Activated CD8-positive, alpha-beta memory T cell treated with anti-CD3 and anti-CD28 coated beads, Interleukin-2, amount 50 U/mL, for 4 hours (primary cell): Measurements from ENCODE around the gene LOC128125822.
"Not testable (repeated sequence)": the region's sequence is repeated elsewhere in the genome, so short reads cannot be mapped to it uniquely, and the experiment has no call there.

Source experiments
- DNase-seq: peaks from one replicate; pipeline ENCODE4 v3.0.0-alpha.2; 2020

The LOC128125822 gene

GRCh38 chr6:63572044-63572746 lies at the start of gene LOC128125822, which contains the start of gene PTP4A1:
Gene LOC128125822 (plus strand): TSS chr6:63572480.
Gene PTP4A1 (plus strand): TSS chr6:63572480. CDS start chr6:63576881, 4,401 bp downstream.
- peak; percentile 98 for DNase-seq

DNA sequence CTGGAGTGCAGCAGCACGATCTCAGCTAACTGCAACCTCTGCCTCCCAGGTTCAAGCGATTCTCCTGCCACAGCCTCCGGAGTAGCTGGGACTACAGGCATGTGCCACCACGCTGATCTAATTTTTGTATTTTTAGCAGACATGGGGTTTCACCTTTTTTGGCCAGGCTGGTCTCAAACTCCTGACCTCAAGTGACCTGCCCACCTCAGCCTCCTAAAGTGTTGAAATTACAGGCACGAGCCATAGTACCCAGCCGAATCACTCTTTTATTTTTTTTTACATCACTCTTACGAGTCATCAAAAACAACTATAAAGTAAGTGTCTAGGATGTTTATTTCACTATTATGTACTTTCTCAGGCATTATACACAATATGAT lies 49.4 kb upstream of the LOC128125822 start:
- not testable (repeated sequence) for DNase-seq

DNA sequence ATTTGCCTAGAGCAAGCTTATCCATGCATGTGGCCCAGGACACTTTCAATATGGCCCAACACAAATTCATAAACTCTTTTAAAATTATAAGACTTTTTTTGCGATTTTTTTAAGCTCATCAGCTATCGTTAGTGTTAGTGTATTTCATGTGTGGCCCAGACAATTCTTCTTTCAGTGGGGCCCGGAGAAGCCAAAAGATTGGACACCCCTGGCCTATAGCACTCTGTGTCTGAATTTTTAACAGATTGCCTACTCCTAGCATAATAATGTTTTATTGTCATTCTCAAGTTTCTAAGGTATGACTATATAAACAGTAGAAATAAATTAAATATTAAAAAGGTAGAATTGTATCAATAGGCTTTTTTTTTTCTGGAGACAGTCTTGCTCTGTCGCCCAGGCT lies 48.6 kb upstream of the LOC128125822 start:
- no peak for DNase-seq

- DNase-seq: no peak
These were observed 46.9 kb upstream of the LOC128125822 start for GRCh38 chr6:63525186-63525878.

- DNase-seq: no peak
These were observed 45.3 kb upstream of the LOC128125822 start for GRCh38 chr6:63526931-63527330.

DNA sequence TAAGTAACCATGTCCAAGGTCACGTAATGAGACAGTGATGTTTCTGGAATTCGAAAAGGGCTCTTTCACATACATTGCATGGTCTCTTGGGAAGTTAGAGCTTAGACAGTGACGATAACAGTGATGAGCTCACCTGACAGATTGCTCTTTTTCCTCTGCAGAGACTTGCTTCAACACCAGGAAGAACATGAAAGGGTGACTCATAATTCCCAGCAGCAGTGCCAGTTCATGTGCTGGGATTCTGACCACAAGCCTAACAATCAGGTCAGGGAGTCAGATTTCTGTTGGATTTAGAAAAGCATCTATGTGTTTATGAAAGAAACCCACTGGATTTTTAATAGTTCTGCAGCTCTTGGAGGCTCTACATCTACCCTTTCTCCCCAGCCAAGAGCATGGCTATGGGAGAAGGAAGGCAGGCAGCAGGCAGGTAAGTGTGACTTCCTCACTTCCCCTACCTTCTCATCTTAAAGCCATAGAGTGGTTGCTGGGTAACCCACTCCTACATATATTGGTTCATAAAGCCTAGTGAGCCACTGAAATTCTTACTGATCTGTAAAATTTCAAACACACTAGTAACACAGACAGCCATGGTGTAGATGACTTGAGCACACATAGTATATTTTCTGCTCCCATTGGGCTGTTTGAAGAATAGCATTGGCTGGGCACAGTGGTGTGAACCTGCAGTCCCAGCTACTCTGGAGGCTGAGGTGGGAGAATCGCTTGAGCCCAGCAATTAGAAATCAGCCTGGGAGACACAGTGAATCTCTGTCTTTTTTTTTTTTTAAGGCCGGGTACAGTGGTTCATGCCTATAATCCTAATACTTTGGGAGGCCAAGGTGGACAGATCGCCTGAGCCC lies 44.4 kb upstream of the LOC128125822 start:
- DNase-seq: no peak

GRCh38 chr6:63529498-63529897 lies 42.8 kb upstream of the LOC128125822 start:
- DNase-seq: no peak

- no peak for DNase-seq
These were observed 42.1 kb upstream of the LOC128125822 start for GRCh38 chr6:63530182-63530581.

GRCh38 chr6:63530991-63531390 lies 41.3 kb upstream of the LOC128125822 start:
- DNase-seq: no peak

GRCh38 chr6:63533026-63533425 lies 39.3 kb upstream of the LOC128125822 start:
- no peak for DNase-seq

- no peak for DNase-seq
These were observed 38.3 kb upstream of the LOC128125822 start for GRCh38 chr6:63533952-63534351.

DNA sequence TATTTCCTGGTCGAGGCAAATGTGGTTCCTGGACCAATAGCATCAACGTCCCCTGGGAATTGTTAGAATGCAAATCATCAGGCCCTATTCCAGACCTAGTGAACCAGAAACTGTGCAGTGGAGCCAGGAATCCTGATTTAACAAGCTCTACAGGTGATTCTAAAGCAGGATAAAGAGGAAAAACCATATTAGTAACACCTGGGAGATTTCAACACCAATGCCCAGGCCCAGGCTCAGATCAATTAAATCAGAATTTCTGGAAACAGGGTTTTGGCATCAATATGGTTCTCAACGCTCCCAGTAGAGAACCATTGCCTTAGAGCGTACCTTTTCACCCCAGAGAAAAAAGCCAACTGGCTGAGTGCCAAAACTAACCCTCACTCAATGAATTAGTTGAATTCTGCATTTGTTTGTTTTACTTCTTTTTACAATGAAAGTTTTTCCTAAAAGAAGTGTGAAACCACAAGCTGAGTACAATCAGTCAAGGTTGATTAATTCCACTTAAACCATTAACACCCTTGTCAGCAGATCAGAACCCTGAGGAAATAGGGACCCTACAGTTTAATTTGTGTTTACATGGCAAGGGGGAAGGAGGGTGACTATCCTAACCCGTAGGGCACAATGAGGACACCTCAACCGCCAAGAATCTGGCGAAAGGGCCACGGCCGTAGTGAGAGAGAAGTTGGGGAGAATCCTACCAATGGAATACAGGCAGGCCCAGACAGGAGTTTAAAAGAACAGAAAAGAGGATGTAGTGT lies 34.9 kb upstream of the LOC128125822 start:
- DNase-seq: no peak

DNA sequence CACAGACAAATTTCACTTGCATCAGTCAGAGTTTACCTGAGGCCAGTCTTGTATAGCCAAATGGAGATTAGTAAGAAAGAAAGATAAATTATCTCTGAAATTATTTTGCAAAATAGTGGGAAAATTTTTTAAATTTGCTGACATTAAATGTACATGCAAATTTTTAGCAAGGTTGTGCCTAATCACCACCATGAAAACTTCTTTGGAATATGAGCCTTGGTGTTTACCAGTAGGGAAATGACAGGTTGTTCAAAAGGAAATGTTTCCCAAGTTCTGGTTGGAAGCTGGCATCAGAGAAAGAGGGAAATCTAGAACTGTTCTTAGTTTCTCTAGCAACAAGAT lies 34.4 kb upstream of the LOC128125822 start:
- no peak for DNase-seq

DNA sequence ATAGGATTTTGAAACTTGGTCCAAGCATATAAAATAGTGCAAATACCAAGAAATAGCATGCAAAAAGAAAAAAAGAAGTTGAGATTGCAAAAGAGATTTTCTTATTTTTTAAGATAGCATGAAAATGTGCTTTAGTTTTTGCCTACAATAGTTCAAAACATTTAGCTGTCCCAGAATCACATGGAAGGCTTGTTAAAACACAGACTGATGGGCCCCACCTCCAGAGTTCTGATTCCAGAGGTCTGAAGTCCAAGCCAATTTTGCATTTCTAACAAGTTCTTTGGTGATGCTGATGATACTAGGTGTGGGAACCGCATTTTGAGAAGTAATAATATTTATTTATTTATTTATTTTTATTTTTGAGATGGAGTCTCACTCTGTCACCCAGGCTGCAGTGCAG lies 33.7 kb upstream of the LOC128125822 start:
- DNase-seq: no peak

DNA sequence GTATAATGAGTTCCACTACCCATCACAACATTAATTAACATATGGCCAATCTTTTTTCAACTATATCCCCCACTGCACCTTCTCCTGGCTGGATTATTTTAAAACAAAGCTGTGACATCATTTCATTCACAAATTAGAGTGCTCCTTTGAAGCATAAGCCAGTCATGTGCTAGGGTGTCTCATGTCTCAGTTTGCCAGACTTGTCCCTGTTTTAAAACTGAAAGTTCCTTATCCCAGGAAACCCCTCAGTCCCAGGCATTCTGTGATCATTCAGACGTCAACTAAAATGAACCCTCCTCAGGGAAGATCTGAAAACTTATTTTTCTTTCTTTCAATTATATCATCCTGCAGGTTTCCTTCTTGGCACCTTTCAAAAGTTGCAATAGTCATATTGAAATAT lies 29.3 kb upstream of the LOC128125822 start:
- no peak for DNase-seq

- no peak for DNase-seq
These were observed 28.3 kb upstream of the LOC128125822 start for GRCh38 chr6:63543982-63544381.

DNA sequence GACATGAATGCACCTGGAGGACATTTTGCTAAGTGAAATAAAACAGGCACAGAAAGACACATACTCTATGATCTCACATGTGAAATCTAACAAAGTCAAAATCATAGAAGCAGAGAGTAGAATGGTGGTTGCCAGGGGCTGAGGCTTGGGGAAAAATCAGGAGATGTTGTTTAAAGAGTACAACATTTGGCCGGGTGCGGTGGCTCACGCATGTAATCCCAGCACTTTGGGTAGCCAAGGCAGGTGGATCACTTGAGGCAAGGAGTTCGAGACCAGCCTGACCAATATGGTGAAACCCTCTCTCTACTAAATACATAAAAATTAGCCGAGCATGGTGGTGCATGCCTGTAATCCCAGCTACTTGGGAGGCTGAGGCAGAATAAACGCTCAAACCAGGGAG lies 26.0 kb upstream of the LOC128125822 start:
- DNase-seq: no peak

- DNase-seq: no peak
These were observed 25.6 kb upstream of the LOC128125822 start for GRCh38 chr6:63546697-63547096.

DNA sequence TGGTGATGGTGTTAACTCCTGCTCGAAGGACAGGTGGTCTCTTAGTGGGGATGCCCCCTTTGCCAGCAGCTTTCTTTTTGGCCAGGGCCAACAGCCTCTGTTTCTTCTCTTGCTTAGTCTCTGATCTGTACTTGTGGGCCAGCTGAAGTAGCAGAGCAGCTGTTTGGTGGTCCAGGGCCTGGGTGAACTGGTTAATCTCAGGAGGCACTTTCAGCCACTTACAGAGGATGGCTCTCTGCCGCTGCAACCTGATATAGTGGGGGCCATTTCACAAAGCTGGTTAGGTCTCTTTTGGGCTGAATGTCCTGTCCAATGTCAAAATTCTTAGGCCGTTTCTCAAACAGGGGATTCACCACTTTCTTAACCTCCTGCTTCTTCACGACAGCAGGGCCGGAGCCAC lies 23.2 kb upstream of the LOC128125822 start:
- no peak for DNase-seq

GRCh38 chr6:63553208-63553607 lies 19.1 kb upstream of the LOC128125822 start:
- DNase-seq: no peak

DNA sequence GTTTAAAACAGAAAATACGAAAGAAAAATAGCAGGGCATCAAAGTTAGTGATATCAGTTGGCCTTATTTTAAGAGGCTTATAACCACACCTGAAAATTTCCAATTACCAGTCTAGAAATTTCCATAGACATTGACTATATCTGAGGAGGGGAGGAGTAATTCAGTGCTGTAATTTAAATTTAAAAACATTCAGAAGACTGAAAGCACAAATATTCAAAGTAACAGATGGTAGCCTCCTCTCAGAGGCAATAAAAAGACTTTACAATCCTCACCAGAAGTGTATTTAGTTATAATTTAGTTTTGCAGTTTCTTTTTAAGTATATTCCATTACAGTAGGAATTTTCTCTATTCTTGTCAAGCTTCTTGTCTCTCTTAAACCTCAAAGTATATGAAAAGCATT lies 18.4 kb upstream of the LOC128125822 start:
- DNase-seq: no peak

DNA sequence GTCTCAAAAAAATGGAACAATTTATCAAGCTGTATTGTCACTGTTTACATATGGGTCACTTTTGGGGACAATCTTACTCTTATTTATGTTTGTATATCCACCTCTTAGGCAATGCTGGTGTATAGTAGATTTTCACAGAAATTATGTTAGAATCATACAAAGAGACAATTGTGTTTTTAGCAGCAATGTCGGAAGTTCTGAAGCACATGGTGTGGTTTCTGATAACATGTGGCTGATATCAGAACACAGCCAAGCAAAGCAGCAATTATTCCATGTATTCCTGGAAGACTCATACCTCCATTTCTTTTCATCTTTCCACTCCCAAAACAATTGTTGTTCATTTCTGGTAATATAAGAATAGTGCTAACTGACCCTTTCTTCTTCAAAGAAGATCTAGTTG lies 17.5 kb upstream of the LOC128125822 start:
- DNase-seq: no peak

DNA sequence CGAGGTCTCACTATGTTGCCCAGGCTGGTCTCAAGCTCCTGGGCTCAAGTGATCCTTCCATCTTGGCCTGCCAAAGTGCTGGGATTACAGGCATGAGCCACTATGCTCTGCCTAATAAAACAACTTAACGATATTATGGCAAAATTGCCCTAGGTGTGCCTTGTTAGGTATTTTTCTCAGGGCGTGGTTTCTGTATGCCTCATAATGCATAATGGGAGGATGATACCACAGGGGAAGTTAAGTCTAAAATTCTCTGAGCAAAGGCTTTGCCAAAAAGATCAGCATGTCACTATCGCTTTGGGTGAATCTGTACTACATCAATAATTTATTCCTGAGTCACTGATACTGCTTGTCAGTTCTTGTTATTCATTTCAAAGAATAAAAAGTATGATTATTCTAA lies 15.9 kb upstream of the LOC128125822 start:
- no peak for DNase-seq
